GM13977 (cell line): ENCODE measurements around the gene POFUT1.

ENCODE experiments used
- DNase-seq: peaks from one replicate; pipeline ENCODE4 v3.0.0; 2012; ENCODE audit warnings: low spot score
- CTCF ChIP-seq: IDR thresholded peaks from 2 replicates; pipeline ENCODE4 v1.5.1; 2012; ENCODE audit warnings: mild to moderate bottlenecking, control low read depth; ENCODE audit not compliant: insufficient read depth; ENCODE audit errors: extremely low read depth, missing control alignments
- in situ Hi-C: fragments of 300-500 bp; cut with MboI; formaldehyde crosslinking; loops from one replicate; pipeline ENCODE4 v1.12.0; 2022; ENCODE audit warnings: low sequenced_read_pairs, low pct_unique_long_range_greater_than_20kb, mixed read lengths, inconsistent platforms; ENCODE audit not compliant: unreplicated experiment

POFUT1 gene

GRCh38 chr20:32188376-32189122 lies 19.1 kb upstream of the POFUT1 start:
- TF ChIP-seq CTCF: no peak
- in situ Hi-C loops: no loop called here
- no peak for DNase-seq

DNA sequence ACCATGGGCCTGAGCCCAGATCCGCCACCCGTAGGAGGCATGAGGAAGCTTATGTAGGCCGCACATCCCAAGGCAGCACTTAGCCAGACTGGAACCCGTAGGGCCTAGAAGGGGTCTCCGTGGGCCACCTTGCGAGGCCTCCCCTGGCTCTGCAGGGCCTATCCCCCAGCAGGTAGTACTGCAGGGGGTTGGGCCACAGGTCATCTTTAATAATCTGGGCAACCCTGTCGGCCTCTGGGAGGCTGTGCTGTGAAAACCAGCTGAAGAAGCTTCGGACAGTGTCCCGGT lies 18.6 kb upstream of the POFUT1 start:
- no peak for TF ChIP-seq CTCF
- in situ Hi-C loops: no loop called here
- no peak for DNase-seq

DNA sequence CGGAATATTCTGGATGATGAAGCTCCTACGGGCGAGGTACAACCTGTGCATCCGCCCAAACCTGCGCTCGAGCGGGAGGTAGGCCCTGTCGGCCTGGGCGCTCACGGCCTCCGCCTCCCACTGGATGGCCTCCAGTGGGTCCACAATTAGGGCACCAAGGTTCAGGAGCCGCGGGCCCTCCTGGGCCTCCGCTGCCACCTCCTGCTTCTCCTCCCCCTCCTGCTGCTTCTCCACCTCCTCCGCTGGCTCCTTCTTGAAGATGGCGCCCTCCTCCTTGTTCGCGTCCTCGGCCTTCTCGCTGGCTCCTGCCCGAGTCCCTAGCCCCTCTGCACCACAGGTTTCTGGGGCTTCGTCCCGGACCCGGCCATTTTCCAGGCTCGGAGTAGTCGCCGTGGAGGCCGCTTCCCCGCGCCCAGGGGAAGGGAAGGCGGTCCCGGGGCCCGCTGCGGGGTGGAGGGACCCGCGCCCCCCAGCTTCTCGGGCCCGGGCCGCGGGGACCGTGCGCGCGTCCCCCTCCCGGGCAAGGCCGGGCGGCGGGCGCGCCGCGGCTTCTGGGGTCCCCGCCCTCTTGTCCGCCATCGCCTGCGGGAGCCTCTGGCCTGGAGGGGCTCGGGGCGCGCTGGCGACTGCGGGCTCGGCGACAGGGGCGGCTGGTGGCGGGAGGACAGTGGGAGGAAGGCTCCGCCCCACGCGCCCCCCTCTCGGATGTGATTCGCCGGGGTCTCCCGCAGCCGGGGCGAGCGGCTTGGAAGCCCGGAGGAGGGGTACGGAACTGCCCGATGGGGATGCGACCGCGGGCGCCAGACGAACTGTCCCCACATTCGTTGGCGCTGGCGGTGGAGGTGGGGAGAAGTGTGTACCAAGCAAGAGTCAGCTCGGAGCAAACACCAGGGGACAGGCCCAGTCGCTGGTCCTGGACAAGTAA lies 17.7 kb upstream of the POFUT1 start:
- peak; percentile 56 for DNase-seq
- in situ Hi-C loops: no loop called here
- no peak for TF ChIP-seq CTCF

GRCh38 chr20:32190616-32191415 lies 16.9 kb upstream of the POFUT1 start:
- in situ Hi-C loops: no loop called here
- no peak for DNase-seq
- no peak for TF ChIP-seq CTCF

DNA sequence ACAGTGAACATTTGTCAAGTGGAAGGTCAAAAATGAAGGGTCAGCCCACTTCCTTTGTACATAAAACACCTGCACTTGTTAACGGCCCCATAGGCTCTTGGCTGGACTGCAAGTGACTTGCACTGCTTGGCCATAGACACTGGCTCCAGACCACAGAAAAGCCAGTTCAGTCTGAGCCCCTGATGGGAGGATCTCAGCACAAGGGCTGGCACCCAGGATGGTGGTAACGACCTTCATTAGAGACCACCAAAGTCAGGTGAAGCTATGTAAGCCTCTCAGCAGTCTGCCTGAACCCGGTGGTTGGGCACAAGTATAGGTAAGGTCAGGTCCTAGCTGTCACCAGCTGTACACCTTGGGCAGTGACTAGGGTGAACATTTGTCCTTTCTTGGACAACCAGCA lies 16.3 kb upstream of the POFUT1 start:
- DNase-seq: no peak
- TF ChIP-seq CTCF: no peak
- in situ Hi-C loops: no loop called here

- in situ Hi-C loops: no loop called here
- no peak for TF ChIP-seq CTCF
- DNase-seq: no peak
Observed at GRCh38 chr20:32191873-32192272, 15.8 kb upstream of the POFUT1 start.
